GM04503 (cell line): ENCODE data around the gene HTT.
"Not testable (repeated sequence)": the region's sequence is repeated elsewhere in the genome, so short reads cannot be mapped to it uniquely, and the experiment has no call there.

Experiments
- DNase-seq: peaks from one replicate; pipeline ENCODE4 v3.0.0-alpha.2; 2012; ENCODE audit warnings: low read depth

Gene HTT

GRCh38 chr4:3121596-3121995 is 47.1 kb downstream of the HTT start:
- DNase-seq, result no peak

- DNase-seq, result peak; percentile 59
Observed at GRCh38 chr4:3122081-3122563, 47.6 kb downstream of the HTT start.

- no peak for DNase-seq
Observed at GRCh38 chr4:3123181-3123671, 48.7 kb downstream of the HTT start.

- DNase-seq, result no peak
Observed at GRCh38 chr4:3124070-3124767, 49.7 kb downstream of the HTT start.

- DNase-seq, result no peak
Observed at GRCh38 chr4:3127112-3127511, 52.6 kb downstream of the HTT start.

- no peak for DNase-seq
Observed at GRCh38 chr4:3128058-3128457, 53.6 kb downstream of the HTT start.

- no peak for DNase-seq
Observed at GRCh38 chr4:3128976-3129375, 54.5 kb downstream of the HTT start.

- DNase-seq, result no peak
Observed at GRCh38 chr4:3130201-3130600, 55.7 kb downstream of the HTT start.

GRCh38 chr4:3130826-3131225 is 56.3 kb downstream of the HTT start:
- no peak for DNase-seq

- DNase-seq, result no peak
Observed at GRCh38 chr4:3134201-3134600, 59.7 kb downstream of the HTT start.

GRCh38 chr4:3135155-3136011 is 60.9 kb downstream of the HTT start:
- no peak for DNase-seq

GRCh38 chr4:3136454-3136853 is 62.0 kb downstream of the HTT start:
- no peak for DNase-seq

- no peak for DNase-seq
Observed at GRCh38 chr4:3137908-3138307, 63.4 kb downstream of the HTT start.

- DNase-seq, result no peak
Observed at GRCh38 chr4:3145234-3145924, 70.9 kb downstream of the HTT start.

GRCh38 chr4:3148926-3149325 is 74.4 kb downstream of the HTT start:
- DNase-seq, result no peak

- DNase-seq, result not testable (repeated sequence)
Observed at GRCh38 chr4:3151238-3151637, 76.8 kb downstream of the HTT start.

GRCh38 chr4:3157366-3157765 is 82.9 kb downstream of the HTT start:
- no peak for DNase-seq

- no peak for DNase-seq
Observed at GRCh38 chr4:3158841-3159240, 84.4 kb downstream of the HTT start.

GRCh38 chr4:3160438-3160837 is 86.0 kb downstream of the HTT start:
- no peak for DNase-seq

GRCh38 chr4:3161044-3161443 is 86.6 kb downstream of the HTT start:
- not testable (repeated sequence) for DNase-seq

- DNase-seq, result not testable (repeated sequence)
Observed at GRCh38 chr4:3166434-3166833, 92.0 kb downstream of the HTT start.

- no peak for DNase-seq
Observed at GRCh38 chr4:3168029-3168428, 93.5 kb downstream of the HTT start.
